Spleen (tissue), 7 donors: ENCODE measurements around the gene DLGAP3.

Experiments
- CTCF ChIP-seq, 11 experiments: fragments of 200-600 bp in 7 of 11; fragments of 450-650 bp in 4 of 11; sonication (generic) in 4 of 11; IDR thresholded peaks in 8 of 11; conservative IDR thresholded peaks in 3 of 11; 1 replicate in 7 of 11; 2 replicates in 4 of 11; pipeline versions ENCODE4 v1.4.0 to v1.8.0; 2016 to 2021; ENCODE audit warnings: antibody characterized with exemption in 11 of 11, inconsistent platforms in 4 of 11, mild to moderate bottlenecking in 1 of 11
- POLR2A ChIP-seq, 3 donors: fragments of 450-650 bp; IDR thresholded peaks; one replicate each; pipeline ENCODE4 v1.5.1; 2017; ENCODE audit warnings: antibody characterized with exemption in 3 of 3, mild to moderate bottlenecking in 1 of 3
- POLR2AphosphoS5 ChIP-seq, 3 donors: sonication (generic); formaldehyde crosslinking; IDR thresholded peaks; one replicate each; pipeline ENCODE4 v1.5.1; 2017; ENCODE audit warnings: antibody characterized with exemption in 3 of 3
- donor health status: DM: no; HTN: no; CAD: no; lungs with moderate emphysema.
- donor health status: DM: no; HTN: no; CAD: no.
- donor health status: DM: no; HTN: no; CAD: no.

GRCh38 chr1:34858901-34859445 lies 70.5 kb downstream of the DLGAP3 start:
- no peak for TF ChIP-seq POLR2AphosphoS5 (IDR thresholded peaks at IDR 0.05)
- no peak for TF ChIP-seq CTCF (IDR thresholded peaks at IDR 0.05 in 8 of 11, conservative IDR thresholded peaks at IDR 0.05 in 3 of 11)
- TF ChIP-seq POLR2A (IDR thresholded peaks at IDR 0.05), result no peak
